GM13976 (cell line): Measurements from ENCODE around the gene RUSC2.

Experiments used
- DNase-seq: peaks from one replicate; pipeline ENCODE4 v3.0.0; 2012; ENCODE audit warnings: low spot score
- CTCF ChIP-seq: IDR thresholded peaks from 2 replicates; pipeline ENCODE4 v1.5.1; 2012; ENCODE audit warnings: borderline replicate concordance, mild to moderate bottlenecking; ENCODE audit not compliant: insufficient read depth; ENCODE audit errors: extremely low read depth, missing control alignments, control extremely low read depth
- in situ Hi-C: fragments of 300-500 bp; cut with MboI; formaldehyde crosslinking; loops from one replicate; pipeline ENCODE4 v1.12.0; 2022; ENCODE audit warnings: low sequenced_read_pairs, mixed read lengths, inconsistent platforms; ENCODE audit not compliant: unreplicated experiment

Gene RUSC2

GRCh38 chr9:35464141-35465025 lies 25.5 kb upstream of the RUSC2 start:
- DNase-seq: no peak
- in situ Hi-C loops: no loop called here
- no peak for TF ChIP-seq CTCF

- in situ Hi-C loops: no loop called here
- TF ChIP-seq CTCF: no peak
These were observed 19.6 kb upstream of the RUSC2 start for GRCh38 chr9:35470340-35470739.

GRCh38 chr9:35470894-35471293 lies 19.0 kb upstream of the RUSC2 start:
- in situ Hi-C loops: no loop called here
- no peak for TF ChIP-seq CTCF
- no peak for DNase-seq

More at GRCh38 chr9:35470340-35470739, 19.6 kb upstream of the RUSC2 start:
- no peak for DNase-seq

- in situ Hi-C loops: loop anchor here (5.0 kb wide), 1 partner anchor 359 kb away; the partner anchor contains the start of gene ATOSB
- no peak for TF ChIP-seq CTCF
- DNase-seq: no peak
These were observed 13.3 kb upstream of the RUSC2 start for GRCh38 chr9:35476596-35476995.

- DNase-seq: peak; percentile 73
- peak; percentile 58 for TF ChIP-seq CTCF
- in situ Hi-C loops: loop anchor here (5.0 kb wide), 1 partner anchor 360 kb away; the partner anchor contains the start of gene ATOSB
These were observed 12.6 kb upstream of the RUSC2 start for GRCh38 chr9:35477211-35477855.

- no peak for TF ChIP-seq CTCF
These were observed 11.0 kb upstream of the RUSC2 start for GRCh38 chr9:35478871-35479270.

More at GRCh38 chr9:35478871-35479270, 11.0 kb upstream of the RUSC2 start:
- in situ Hi-C loops: loop anchor here (5.0 kb wide), 1 partner anchor 362 kb away; the partner anchor contains the start of gene ATOSB
- no peak for DNase-seq
